Measurements from ENCODE around the gene ENTPD6.

GRCh38 chr20:25275813-25276532 lies 80.5 kb downstream of the ENTPD6 start:
- TF ChIP-seq, protein P1, sequence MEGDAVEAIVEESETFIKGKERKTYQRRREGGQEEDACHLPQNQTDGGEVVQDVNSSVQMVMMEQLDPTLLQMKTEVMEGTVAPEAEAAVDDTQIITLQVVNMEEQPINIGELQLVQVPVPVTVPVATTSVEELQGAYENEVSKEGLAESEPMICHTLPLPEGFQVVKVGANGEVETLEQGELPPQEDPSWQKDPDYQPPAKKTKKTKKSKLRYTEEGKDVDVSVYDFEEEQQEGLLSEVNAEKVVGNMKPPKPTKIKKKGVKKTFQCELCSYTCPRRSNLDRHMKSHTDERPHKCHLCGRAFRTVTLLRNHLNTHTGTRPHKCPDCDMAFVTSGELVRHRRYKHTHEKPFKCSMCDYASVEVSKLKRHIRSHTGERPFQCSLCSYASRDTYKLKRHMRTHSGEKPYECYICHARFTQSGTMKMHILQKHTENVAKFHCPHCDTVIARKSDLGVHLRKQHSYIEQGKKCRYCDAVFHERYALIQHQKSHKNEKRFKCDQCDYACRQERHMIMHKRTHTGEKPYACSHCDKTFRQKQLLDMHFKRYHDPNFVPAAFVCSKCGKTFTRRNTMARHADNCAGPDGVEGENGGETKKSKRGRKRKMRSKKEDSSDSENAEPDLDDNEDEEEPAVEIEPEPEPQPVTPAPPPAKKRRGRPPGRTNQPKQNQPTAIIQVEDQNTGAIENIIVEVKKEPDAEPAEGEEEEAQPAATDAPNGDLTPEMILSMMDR (IDR thresholded peaks at IDR 0.05), result no peak
- TF ChIP-seq POLR2A (IDR thresholded peaks at IDR 0.05) (no peak), EP300 (IDR thresholded peaks at IDR 0.05; ENCODE audit: low read depth) (no peak)

All from transverse colon (tissue), 3 donors.